ELF-1 (cell line): ENCODE measurements around the gene DGLUCY.
"Not testable (repeated sequence)": the region's sequence is repeated elsewhere in the genome, so short reads cannot be mapped to it uniquely, and the experiment has no call there.

Source experiments
- DNase-seq: peaks from one replicate; pipeline ENCODE4 v3.0.0-alpha.2; 2016; ENCODE audit warnings: low read depth, low spot score

Gene DGLUCY

DNA sequence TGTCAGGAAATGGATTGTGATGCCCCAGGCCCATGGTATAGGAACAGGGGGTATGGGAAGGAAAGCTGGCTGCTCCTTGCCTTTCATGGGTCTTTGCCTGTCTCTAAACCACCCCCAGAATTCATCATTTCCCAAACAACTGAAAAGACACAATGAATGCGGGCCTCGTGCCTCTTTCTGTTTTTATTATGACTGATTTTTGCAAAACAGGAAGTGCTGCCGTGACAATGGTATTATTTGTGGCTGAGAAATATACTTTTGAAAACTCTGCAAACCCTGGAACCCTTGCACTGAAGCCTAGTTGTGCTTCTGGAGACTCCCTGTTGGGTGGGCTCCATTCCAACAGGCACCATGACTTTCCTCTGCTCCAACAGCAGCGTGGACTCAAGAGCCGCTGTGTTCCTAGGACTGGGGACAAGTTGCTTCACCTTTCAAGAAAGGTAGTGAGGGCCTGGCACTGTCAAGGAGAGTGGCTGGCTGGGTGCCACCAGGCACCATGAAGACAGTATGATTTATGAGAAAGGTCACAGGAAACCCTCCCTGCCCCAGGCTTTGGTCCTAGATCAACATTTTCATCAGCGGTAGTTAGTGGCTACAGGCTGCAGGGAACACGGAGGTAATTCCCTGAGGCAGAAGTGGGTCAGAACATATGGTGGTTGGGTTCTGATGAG is 4.8 kb upstream of the DGLUCY start:
- DNase-seq = no peak

- DNase-seq = no peak
These were observed 2.4 kb upstream of the DGLUCY start for GRCh38 chr14:91111443-91111842.

- no peak for DNase-seq
These were observed 1.7 kb upstream of the DGLUCY start for GRCh38 chr14:91112194-91112593.

DNA sequence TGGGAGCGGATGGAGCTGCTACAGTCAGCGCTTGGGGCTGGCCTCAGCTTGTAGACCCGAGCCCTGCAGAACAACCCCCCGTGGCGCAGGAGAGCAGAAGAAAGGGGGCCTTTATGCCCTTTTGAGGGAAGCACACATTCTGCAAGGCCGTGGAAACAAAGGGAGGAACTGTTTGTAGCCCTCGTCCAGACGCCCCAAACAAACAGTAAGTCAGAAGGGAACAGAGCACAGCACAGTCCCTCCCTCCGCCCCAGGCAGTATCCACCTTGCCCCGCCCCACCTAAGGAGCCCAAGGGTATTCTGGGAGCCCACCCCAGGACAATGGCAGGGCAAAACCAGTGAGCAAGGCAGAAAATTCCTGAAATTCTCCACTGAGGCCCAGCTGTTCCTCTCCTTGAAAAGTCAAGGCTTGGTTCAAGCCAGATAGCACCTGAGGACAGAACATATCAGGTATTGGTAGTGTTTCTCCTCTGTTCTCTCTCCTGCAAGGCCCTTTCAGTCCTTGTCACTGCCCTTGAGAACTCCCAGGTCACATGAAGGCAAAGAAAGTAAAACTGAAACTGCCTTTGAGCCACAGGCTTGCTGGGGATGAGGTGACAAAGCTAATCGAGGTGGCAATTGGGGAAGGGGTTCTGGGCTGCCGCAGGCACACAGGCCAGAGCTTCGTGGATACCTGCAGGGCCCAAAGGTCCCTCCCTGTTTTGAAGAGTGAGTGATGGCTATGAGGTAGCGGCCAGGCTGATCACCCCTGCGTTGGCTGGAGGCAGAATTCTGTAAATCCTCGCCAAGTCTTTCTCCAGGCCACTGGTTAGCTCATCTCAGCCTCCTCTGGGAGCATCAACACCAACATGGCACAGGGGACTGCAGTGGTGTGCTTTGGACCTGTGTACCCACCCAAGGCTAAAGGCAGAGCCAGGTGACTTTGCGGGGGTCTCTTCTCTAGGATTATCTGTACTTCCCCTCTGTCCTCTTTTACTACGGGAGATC is 499 bp downstream of the DGLUCY start:
- DNase-seq = peak; percentile 98

GRCh38 chr14:91115986-91116770 is 2.3 kb downstream of the DGLUCY start:
- no peak for DNase-seq

GRCh38 chr14:91116913-91117588 is 3.2 kb downstream of the DGLUCY start:
- DNase-seq = no peak

DNA sequence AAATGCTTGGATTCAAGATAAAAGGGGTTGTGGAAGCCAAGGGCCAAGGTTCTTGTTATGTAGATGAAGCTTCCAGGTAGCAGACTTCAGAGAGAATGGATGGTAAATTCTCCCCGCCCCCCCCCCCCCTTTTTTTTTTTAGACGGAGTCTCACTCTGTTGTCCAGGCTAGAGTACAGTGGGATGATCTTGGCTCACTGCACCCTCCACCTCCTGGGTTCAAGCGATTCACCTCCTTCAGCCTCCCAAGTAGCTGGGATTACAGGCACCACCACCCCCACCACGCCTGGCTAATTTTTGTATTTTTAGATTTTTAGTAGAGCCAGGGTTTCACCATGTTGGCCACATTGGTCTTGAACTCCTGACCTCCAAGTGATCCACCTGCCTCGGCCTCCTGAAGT is 4.1 kb downstream of the DGLUCY start:
- no peak for DNase-seq

DNA sequence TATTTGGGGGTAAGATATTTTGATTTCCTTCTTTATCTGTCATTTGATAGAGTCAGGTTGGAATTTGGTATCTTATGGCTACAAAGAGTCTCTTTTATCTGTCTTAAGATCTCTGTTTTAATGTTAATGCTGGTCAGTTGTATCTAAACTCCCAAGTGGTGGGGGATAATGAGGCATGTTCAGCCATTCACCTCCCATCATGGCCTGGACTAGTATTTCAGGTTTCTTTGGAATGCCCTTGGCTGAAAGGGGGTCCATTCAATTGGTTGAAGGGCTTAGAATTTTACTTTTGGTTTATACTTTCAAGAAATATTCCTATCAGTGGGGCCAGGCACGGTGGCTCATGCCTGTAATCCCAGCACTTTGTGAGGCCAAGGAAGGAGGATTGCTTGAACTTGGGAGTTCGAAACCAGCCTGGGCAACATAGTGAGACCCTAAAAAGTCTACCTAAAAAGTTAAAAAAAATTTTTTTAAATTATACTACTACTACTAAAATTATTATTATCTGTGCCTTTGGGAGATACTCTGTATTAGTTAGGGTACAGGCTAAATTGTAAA is 4.7 kb downstream of the DGLUCY start:
- peak; percentile 57 for DNase-seq

DNA sequence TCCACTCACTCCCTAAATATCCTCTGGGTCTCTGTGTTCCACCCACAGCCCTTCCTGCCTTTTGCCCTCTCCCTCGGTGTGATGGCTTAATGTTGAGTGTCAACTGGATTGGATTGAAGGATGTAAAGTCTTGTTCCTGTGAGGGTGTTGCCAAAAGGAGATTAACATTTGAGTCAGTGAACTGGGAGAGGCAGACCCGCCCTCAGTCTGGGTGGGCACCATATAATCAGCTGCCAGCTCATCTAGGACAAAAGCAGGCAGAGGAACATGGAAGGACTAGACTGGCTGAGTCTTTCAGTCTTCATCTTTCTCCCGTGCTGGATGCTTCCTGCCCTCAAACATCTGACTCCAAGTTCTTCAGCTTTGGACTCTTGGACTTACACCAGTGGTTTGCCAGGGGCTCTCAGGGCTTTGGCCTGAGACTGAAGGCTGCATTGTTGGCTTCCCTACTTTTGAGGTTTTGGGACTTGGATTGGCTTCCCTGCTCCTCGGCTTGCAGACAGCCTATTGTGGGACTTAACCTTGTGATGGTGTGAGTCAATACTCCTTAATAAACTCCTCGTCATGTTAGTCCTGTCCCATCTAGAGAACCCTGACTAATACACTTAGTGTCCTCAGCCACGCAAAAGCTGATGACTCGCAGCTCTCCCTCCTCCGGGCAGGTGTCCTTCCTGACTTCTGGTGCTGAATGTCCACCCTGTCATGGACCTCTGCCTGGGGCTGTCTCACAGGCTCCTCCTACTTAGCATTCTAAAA is 5.9 kb downstream of the DGLUCY start:
- no peak for DNase-seq

DNA sequence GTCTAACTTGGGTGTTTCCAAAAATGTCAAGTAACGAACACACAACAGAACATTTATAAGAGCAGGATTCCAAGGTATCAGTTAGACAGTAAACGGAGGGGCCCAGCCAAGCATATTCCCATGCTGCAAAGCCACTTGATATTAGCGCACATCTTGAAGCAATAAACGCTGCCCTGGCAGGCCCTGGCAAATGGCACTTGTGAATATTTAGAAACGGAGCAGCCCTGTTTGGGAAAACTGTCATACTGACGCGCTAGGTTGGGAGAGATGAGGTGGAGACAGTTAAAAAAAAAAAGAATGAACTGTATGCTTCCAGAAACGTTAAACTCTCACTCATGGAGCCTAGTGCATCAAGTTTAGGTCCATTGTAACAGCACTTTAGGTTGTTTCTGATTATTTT is 9.3 kb downstream of the DGLUCY start:
- DNase-seq = no peak

GRCh38 chr14:91124406-91125270 is 10.8 kb downstream of the DGLUCY start:
- DNase-seq = not testable (repeated sequence)

GRCh38 chr14:91125271-91125660 is 11.4 kb downstream of the DGLUCY start:
- no peak for DNase-seq

DNA sequence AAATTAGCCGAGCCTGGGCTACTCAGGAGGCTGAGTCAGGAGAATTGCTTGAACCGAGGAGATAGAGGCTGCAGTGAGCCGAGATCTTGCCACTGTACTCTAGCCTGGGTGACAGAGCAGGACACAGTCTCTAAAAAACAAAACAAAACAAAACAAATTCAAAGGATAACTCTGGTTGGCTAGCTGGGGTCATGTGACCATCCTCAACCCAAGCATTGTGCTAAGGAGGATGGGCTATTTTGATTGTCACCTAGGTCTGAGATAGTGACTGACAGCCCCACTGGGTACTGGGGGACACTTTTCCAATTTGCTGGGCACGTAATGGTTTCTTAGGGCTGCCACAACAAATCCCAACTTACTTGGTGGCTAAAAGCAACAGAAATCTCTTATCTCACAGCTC is 11.9 kb downstream of the DGLUCY start:
- DNase-seq = no peak

DNA sequence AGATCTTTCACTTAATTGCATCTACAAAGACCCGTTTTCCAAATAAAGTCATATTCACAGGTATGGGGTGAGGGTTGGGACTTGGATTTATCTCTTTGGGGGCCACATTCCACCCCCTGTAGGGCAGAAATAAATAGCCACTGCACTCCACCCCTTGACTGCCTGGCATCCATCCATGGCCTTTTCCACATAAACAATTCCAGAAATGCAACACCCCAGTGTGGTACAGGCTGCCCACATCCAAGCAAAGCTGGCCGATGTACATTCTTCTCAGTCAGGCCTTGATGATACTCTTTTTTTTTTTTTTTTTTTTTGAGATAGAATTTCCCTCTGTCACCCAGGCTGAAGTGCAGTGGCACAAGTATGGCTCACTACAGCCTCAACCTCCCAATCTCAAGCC is 12.9 kb downstream of the DGLUCY start:
- DNase-seq = no peak

DNA sequence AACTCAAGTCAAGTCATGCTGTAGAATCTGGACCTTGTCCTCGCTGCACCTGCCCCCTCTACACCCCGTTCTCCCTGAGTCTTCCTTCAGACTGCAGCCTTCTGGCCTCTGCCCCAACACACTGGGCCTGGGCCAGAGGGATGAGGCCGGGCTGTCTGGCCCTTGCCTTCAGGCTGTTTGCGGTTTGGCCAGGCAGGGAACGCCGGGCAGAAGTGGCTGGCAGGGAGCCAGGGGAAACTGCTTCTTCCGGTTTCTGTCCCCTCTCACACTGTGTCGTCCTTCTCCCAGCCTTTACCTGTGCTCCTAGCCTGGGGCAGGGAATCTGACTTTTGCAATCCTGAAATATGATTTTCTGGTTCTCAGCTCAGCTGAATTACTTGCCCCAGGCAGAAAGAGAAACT is 13.5 kb downstream of the DGLUCY start:
- DNase-seq = peak; percentile 86

- no peak for DNase-seq
These were observed 14.1 kb downstream of the DGLUCY start for GRCh38 chr14:91127924-91128323.

GRCh38 chr14:91128699-91129098 is 14.8 kb downstream of the DGLUCY start:
- DNase-seq = no peak

DNA sequence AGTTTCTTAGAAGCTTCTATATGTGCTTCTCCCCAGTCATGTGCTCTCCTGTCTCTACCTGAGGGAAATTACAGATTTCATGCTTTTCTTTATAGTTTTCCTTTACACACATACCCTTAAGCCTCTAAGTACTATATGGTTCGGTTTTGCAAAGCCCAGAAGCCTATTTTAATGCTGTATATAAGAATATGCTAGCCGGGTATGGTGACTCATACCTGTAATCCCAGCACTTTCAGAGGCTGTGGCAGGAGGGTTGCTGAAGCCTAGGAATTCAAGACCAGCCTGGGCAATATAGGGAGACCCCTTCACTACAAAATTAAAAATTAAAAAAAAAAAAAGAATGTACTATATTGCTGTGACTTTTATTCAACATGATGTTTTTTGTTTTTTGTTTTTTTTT is 15.4 kb downstream of the DGLUCY start:
- no peak for DNase-seq

DNA sequence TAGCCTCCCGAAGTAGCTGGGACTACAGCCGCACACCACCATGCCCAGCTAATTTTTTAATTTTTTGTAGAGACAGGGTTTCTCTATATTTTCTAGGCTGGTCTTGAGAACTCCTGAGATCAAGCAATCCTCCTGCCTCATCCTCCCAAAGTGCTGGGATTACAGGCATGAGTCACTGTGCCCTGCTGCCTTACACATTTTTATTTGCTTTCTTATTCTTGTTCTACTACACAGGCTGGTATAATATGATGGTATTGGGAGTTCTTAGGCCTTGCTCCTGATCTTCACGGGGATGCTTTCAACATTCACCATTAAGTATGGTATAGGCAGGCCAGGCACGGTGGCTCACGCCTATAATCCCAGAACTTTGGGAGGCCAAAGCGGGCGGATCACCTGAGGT is 21.2 kb downstream of the DGLUCY start:
- DNase-seq = no peak
